Common myeloid progenitor, CD34-positive (primary cell): ENCODE data around the gene TSPAN10.
A peak's percentile ranks its signal among the peaks of the same experiment; 100 is the strongest.

Experiments
- CTCF ChIA-PET: fragments of 350-600 bp; sonication (Branson Sonifier 250); formaldehyde crosslinking; loops from one replicate; lab custom pipeline; 2021; ENCODE audit warnings: antibody characterized with exemption; lab: Charles Lee
- POLR2A ChIA-PET: fragments of 350-600 bp; sonication (Branson Sonifier 250); formaldehyde crosslinking; loops from one replicate; lab custom pipeline; 2021; ENCODE audit warnings: antibody characterized with exemption; lab: Charles Lee
- DNase-seq, 3 donors: peaks; one replicate each; pipeline versions ENCODE4 v3.0.0 to v3.0.0-alpha.2; 2013
- H3K27ac ChIP-seq, 2 experiments: 1 replicate in 1 of 2; 2 replicates in 1 of 2; pipeline ENCODE4 v1.7.0; 2013; ENCODE audit warnings: inconsistent platforms in 2 of 2, low read length in 2 of 2, mild to moderate bottlenecking in 2 of 2, low read depth in 1 of 2, moderate library complexity in 1 of 2; ENCODE audit not compliant: severe bottlenecking in 2 of 2, insufficient read depth in 1 of 2, poor library complexity in 1 of 2
- H3K27me3 ChIP-seq, 5 experiments: replicated peaks in 2 of 5; 1 replicate in 3 of 5; 2 replicates in 2 of 5; pipeline versions ENCODE4 v1.6.1 to v1.7.0; 2013; ENCODE audit warnings: low read length in 4 of 5, mild to moderate bottlenecking in 2 of 5, moderate library complexity in 2 of 5, inconsistent platforms in 1 of 5; ENCODE audit not compliant: insufficient read depth in 5 of 5, control insufficient read depth in 4 of 5
- H3K36me3 ChIP-seq, 4 experiments: 1 replicate in 2 of 4; 2 replicates in 2 of 4; pipeline versions ENCODE4 v1.6.1 to v1.7.0; 2013; ENCODE audit warnings: low read length in 3 of 4, control low read depth in 1 of 4, mild to moderate bottlenecking in 1 of 4; ENCODE audit not compliant: control insufficient read depth in 4 of 4, insufficient read depth in 4 of 4
- H3K4me1 ChIP-seq, 4 experiments: 1 replicate in 3 of 4; 2 replicates in 1 of 4; pipeline versions ENCODE4 v1.6.1 to v1.7.1; 2013; ENCODE audit warnings: low read length in 3 of 4, mild to moderate bottlenecking in 3 of 4, control low read depth in 1 of 4, inconsistent platforms in 1 of 4, moderate library complexity in 1 of 4; ENCODE audit not compliant: control insufficient read depth in 4 of 4, insufficient read depth in 4 of 4; ENCODE audit errors: control extremely low read depth in 1 of 4
- H3K4me3 ChIP-seq, 7 experiments: 1 replicate in 4 of 7; 2 replicates in 3 of 7; pipeline versions ENCODE4 v1.5.1 to v1.7.0; 2013; ENCODE audit warnings: mild to moderate bottlenecking in 7 of 7, low read length in 6 of 7, moderate library complexity in 6 of 7, inconsistent platforms in 2 of 7, low read depth in 2 of 7, control low read depth in 1 of 7; ENCODE audit not compliant: insufficient read depth in 4 of 7, control insufficient read depth in 1 of 7; ENCODE audit errors: extremely low read depth in 1 of 7
- H3K9me3 ChIP-seq, 5 experiments: 1 replicate in 4 of 5; 2 replicates in 1 of 5; pipeline versions ENCODE4 v1.6.1 to v1.7.1; 2013; ENCODE audit warnings: low read length in 4 of 5, mild to moderate bottlenecking in 2 of 5, inconsistent platforms in 1 of 5, low read depth in 1 of 5, moderate library complexity in 1 of 5; ENCODE audit not compliant: control insufficient read depth in 4 of 5, insufficient read depth in 2 of 5; ENCODE audit errors: control extremely low read depth in 1 of 5
- WGBS: methylation state at CpG from one replicate; pipeline ENCODE4 v1.1.5; 2013; ENCODE audit not compliant: insufficient coverage; 5-methylcytosine and 5-hydroxymethylcytosine counted together

TSPAN10 gene

DNA sequence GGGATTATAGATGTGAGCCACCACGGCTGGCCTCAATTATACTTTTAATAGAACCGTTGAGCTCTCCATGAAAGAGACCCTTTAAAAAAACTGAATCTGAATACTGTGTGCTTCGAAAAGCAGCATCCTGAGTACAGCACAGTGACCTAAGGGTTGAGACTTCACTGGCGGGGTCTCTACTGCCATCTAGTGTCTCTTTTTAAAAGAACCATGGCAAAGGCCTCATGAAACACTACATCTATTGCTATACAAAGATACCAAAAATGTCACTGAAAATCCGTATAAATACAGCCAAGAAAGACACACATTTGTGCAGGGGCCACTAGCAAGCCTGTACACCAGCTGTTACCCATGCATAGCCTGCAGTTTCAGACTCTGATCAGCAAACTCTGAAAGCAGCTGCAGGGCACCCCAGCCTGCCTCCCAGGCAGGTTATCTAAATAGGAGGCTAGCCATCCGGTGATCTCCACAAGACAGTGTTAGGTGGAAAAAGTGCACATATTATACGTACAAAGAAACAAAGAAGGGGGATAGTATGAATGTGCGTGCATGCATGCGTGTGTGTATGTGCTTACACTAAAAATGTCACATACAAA lies 35.4 kb upstream of the TSPAN10 start:
- Histone ChIP-seq H3K27ac (no peak overlapping the region), H3K27me3 (no peaks in the 10 kb centered on the region), H3K4me3 (no peak overlapping the region), H3K36me3 (peaks cover 18 to 72% (median 53%) of the 10 kb centered on the region in 4 experiments), H3K4me1 (no peaks in the 10 kb centered on the region), H3K9me3 (no peaks in the 10 kb centered on the region)
- ChIA-PET POLR2A (interaction anchor here (1.3 kb wide), 1 partner anchor 35 kb away, joined by 3 read pairs; no protein-coding TSS in a partner anchor), CTCF (interaction anchor here (0.7 to 2.5 kb wide), 26 partner anchors 8 to 349 kb away, joined by 3 to 17 read pairs (median 4); no protein-coding TSS in a partner anchor)
- DNase-seq, result peak; percentile 65 to 86 (median 76)
- WGBS, result 5% methylated on average over 3 of the region's 9 CpGs

DNA sequence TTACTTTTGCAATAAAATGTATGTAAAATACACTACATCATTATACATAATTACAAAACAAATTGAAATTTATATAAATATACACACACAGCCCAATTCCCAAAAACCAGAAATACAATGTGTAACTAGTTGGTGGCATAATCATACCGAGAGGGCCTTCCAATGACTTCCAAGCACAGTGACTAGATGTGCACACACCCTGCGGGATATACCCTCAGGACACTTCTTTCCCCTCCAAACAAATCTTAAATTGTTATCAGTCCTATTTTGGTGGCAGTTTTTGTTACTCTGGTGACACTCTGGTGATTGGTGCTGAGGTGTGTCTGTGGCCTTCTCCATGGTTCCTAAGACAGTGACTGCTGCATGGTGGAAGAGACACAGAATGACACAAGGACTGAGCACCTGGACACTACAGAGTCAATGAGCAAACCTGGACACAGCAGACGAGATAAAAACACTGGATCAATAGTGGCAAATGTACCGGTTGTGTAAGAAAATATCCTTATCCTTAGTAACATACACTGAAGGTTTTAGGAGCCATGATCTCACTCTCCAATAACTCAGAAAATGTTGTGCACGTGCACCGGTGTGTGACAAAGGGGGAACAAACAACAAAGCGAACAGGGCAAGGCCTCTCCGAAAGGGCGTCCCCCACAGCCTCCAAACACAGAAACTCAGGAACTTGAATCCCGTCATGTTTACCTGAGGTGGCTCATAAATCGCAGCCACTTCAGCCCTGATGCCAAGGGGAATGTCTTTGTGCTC lies 33.0 kb upstream of the TSPAN10 start:
- peaks cover 20 to 79% (median 53%) of the 10 kb centered on the region in 4 experiments for H3K36me3 ChIP-seq
- CTCF ChIA-PET, result no interaction called here
- 99% methylated on average over 7 of the region's 11 CpGs for WGBS

DNA sequence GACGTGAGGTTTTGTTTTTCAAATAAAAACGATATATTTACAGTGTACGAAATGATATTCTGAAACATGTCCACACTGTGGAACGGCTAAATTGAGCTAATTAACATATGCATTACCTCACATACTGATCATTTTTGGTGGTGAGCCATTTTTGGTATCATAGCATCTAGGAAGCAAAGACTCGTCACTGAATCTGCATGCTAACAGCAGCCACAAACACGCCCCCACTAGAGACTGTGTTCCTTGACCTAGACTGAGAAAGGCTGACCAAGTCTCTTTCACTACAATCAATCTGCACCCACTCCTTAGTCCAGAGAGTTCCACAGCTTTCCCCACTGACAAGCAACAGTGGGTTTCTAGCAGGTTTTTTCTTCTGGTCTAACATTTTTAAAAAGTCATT lies 29.6 kb upstream of the TSPAN10 start:
- WGBS, result 100% methylated on average over 3 of the region's 6 CpGs
- POLR2A ChIA-PET, result no interaction called here
- Histone ChIP-seq H3K9me3 (no peaks in the 10 kb centered on the region), H3K4me3 (no peak overlapping the region), H3K36me3 (peaks cover 23 to 72% (median 64%) of the 10 kb centered on the region in 4 experiments), H3K4me1 (no peaks in the 10 kb centered on the region), H3K27me3 (no peaks in the 10 kb centered on the region), H3K27ac (no peak overlapping the region)
- CTCF ChIA-PET, result interaction anchor here (0.6 to 1.1 kb wide), 2 partner anchors 312 to 433 kb away, joined by 3 read pairs; partner anchors contain the start of gene SLC38A10
- no peak for DNase-seq

More for the DNA sequence above, 33.0 kb upstream of the TSPAN10 start:
- Histone ChIP-seq H3K27ac (no peak overlapping the region), H3K4me3 (no peak overlapping the region), H3K27me3 (no peaks in the 10 kb centered on the region), H3K4me1 (no peaks in the 10 kb centered on the region), H3K9me3 (no peaks in the 10 kb centered on the region)
- DNase-seq, result no peak
- POLR2A ChIA-PET, result no interaction called here

DNA sequence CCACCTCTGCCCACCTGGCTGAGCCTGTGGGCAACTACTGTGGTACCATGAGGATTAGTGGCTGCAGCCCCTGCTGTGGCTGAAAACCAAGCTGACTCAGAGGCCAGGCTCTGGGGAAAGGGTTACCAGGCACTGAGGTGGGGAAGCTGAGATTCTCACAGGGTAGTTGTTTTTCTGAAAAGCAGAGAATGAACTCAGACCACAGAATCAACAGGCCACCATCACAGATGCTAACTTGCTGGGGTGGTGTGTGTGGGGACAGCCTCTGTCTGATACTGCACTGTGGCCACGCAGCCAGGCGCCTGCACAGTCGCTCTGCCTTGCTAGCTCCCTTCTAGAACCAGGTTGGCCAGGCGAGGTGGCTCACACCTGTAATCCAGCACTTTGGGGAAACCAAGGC lies 28.9 kb upstream of the TSPAN10 start:
- no peaks in the 10 kb centered on the region for H3K4me1 ChIP-seq
- 100% methylated on average over 4 of the region's 4 CpGs for WGBS
- no peak overlapping the region for H3K27ac ChIP-seq
- no peaks in the 10 kb centered on the region for H3K27me3 ChIP-seq
- POLR2A ChIA-PET, result no interaction called here
- CTCF ChIA-PET, result interaction anchor here (1.1 kb wide), 1 partner anchor 313 kb away, joined by 3 read pairs; the partner anchor contains the start of gene SLC38A10
- peaks cover 23 to 76% (median 64%) of the 10 kb centered on the region in 4 experiments for H3K36me3 ChIP-seq
- no peak overlapping the region for H3K4me3 ChIP-seq
- no peak for DNase-seq
- H3K9me3 ChIP-seq, result no peaks in the 10 kb centered on the region

DNA sequence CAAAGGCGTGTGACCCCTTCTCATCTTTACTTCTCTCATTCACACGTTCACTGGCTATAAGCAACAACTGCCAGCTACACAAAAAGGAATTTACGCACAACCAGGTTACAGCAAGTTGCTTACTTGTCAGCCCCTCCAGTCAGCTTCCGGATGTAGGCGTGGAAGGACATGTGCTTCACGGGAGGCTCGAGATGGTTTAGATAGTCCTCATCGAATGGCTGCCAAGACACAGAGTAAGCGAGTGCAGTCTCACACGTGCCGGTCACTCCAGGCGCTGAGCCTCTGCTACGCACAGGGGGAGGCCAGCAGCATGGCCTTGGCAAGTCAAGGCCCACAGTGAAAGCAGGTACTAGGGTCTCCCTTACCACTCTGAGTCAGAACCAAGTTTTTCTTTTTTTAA lies 28.4 kb upstream of the TSPAN10 start:
- no peak for DNase-seq
- H3K4me3 ChIP-seq, result no peak overlapping the region
- H3K27me3 ChIP-seq, result no peaks in the 10 kb centered on the region
- H3K27ac ChIP-seq, result no peak overlapping the region
- 100% methylated on average over 12 of the region's 13 CpGs for WGBS
- peaks cover 27 to 79% (median 65%) of the 10 kb centered on the region in 4 experiments for H3K36me3 ChIP-seq
- ChIA-PET CTCF (interaction anchor here (0.9 to 1.6 kb wide), 2 partner anchors 8 to 25 kb away, joined by 3 to 4 read pairs; no protein-coding TSS in a partner anchor), POLR2A (no interaction called here)
- H3K4me1 ChIP-seq, result no peaks in the 10 kb centered on the region
- H3K9me3 ChIP-seq, result no peaks in the 10 kb centered on the region

DNA sequence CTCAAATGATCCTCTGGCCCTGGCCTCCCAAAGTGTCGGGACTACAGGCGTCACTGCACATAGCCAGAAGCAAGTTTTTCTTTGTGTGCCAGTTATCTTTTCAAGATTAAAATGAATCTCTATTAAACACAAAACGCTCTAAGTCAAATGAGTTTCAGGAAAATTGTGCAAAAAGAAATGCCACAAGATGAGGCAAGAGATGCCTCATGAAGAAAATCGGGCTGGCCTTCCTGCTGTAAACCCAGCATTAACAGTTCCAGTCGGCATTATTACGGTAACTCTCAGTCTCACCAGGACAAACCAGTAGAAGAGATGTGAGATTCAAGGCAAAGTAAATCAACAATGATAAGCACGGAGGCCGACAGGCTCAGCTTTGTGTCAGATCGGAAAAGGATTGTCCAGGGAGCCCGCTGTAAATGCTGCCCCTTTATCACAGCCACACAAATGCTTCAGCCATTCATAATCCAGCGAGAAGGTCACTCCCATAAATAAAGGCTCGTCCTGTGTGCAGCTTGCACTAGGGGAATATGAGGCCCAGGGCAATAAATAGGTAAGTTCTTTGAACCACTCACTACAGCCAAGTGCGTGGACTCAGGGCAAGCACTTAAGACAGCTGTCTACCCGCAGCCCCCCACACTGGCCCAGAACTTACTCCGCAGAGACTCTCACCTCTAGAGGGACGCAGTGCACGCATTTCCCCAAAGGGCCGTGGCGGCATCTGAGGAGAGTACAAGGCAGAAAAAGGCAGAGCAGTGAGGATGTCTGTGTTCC lies 27.3 kb upstream of the TSPAN10 start:
- H3K4me1 ChIP-seq, result no peaks in the 10 kb centered on the region
- DNase-seq, result no peak
- H3K9me3 ChIP-seq, result no peaks in the 10 kb centered on the region
- H3K27me3 ChIP-seq, result no peaks in the 10 kb centered on the region
- H3K4me3 ChIP-seq, result no peak overlapping the region
- POLR2A ChIA-PET, result no interaction called here
- no peak overlapping the region for H3K27ac ChIP-seq
- 95% methylated on average over 19 of the region's 19 CpGs for WGBS
- CTCF ChIA-PET, result interaction anchor here (0.9 to 1.6 kb wide), 2 partner anchors 9 to 23 kb away, joined by 3 to 4 read pairs; no protein-coding TSS in a partner anchor
- H3K36me3 ChIP-seq, result peaks cover 19 to 77% (median 59%) of the 10 kb centered on the region in 4 experiments
